ENCODE measurements around the gene RAB11FIP4.
"Not testable (repeated sequence)": the region's sequence is repeated elsewhere in the genome, so short reads cannot be mapped to it uniquely, and the experiment has no call there.

Gene RAB11FIP4

GRCh38 chr17:31442276-31442675 lies 50.8 kb downstream of the RAB11FIP4 start:
- no peaks in the 10 kb centered on the region for H3K4me1 ChIP-seq (ENCODE audit: control insufficient read depth in 1 of 2, insufficient read depth in 1 of 2, low read depth in 1 of 2, low read length in 1 of 2)
- TF ChIP-seq CTCF (IDR thresholded peaks at IDR 0.05): no peak
- H3K36me3 ChIP-seq: no peaks in the 10 kb centered on the region
- no peak overlapping the region for H3K27ac ChIP-seq
- H3K4me3 ChIP-seq (ENCODE audit: low read depth in 1 of 2, low read length in 1 of 2): no peak overlapping the region
- no peaks in the 10 kb centered on the region for H3K27me3 ChIP-seq
- H3K9me3 ChIP-seq: no peaks in the 10 kb centered on the region

GRCh38 chr17:31442856-31443255 lies 51.4 kb downstream of the RAB11FIP4 start:
- not testable (repeated sequence) for H3K9me3 ChIP-seq; H3K27ac ChIP-seq; H3K4me1 ChIP-seq (ENCODE audit: control insufficient read depth in 1 of 2, insufficient read depth in 1 of 2, low read depth in 1 of 2, low read length in 1 of 2)

GRCh38 chr17:31443386-31443785 lies 51.9 kb downstream of the RAB11FIP4 start:
- Histone ChIP-seq H3K36me3 (no peaks in the 10 kb centered on the region), H3K4me1 (ENCODE audit: control insufficient read depth in 1 of 2, insufficient read depth in 1 of 2, low read depth in 1 of 2, low read length in 1 of 2) (no peaks in the 10 kb centered on the region), H3K9me3 (no peaks in the 10 kb centered on the region), H3K4me3 (ENCODE audit: low read depth in 1 of 2, low read length in 1 of 2) (no peak overlapping the region), H3K27ac (no peak overlapping the region), H3K27me3 (no peaks in the 10 kb centered on the region)
- TF ChIP-seq CTCF (IDR thresholded peaks at IDR 0.05): no peak

More at GRCh38 chr17:31442856-31443255, 51.4 kb downstream of the RAB11FIP4 start:
- H3K27me3 ChIP-seq; H3K4me3 ChIP-seq (ENCODE audit: low read depth in 1 of 2, low read length in 1 of 2); H3K36me3 ChIP-seq: not testable (repeated sequence)

GRCh38 chr17:31444026-31444425 lies 52.6 kb downstream of the RAB11FIP4 start:
- no peaks in the 10 kb centered on the region for H3K27me3 ChIP-seq
- H3K36me3 ChIP-seq: no peaks in the 10 kb centered on the region
- no peak for TF ChIP-seq CTCF (IDR thresholded peaks at IDR 0.05)
- no peak overlapping the region for H3K4me3 ChIP-seq (ENCODE audit: low read depth in 1 of 2, low read length in 1 of 2)
- H3K9me3 ChIP-seq: no peaks in the 10 kb centered on the region
- H3K27ac ChIP-seq: no peak overlapping the region
- H3K4me1 ChIP-seq (ENCODE audit: control insufficient read depth in 1 of 2, insufficient read depth in 1 of 2, low read depth in 1 of 2, low read length in 1 of 2): no peaks in the 10 kb centered on the region

GRCh38 chr17:31446195-31446967 lies 54.9 kb downstream of the RAB11FIP4 start:
- Histone ChIP-seq H3K9me3 (no peaks in the 10 kb centered on the region), H3K27me3 (no peaks in the 10 kb centered on the region), H3K4me3 (ENCODE audit: low read depth in 1 of 2, low read length in 1 of 2) (no peak overlapping the region), H3K36me3 (no peaks in the 10 kb centered on the region), H3K4me1 (ENCODE audit: control insufficient read depth in 1 of 2, insufficient read depth in 1 of 2, low read depth in 1 of 2, low read length in 1 of 2) (no peaks in the 10 kb centered on the region), H3K27ac (no peak overlapping the region)
- no peak for TF ChIP-seq CTCF (IDR thresholded peaks at IDR 0.05)

GRCh38 chr17:31448467-31449077 lies 57.1 kb downstream of the RAB11FIP4 start:
- Histone ChIP-seq H3K9me3 (no peaks in the 10 kb centered on the region), H3K27ac (no peak overlapping the region), H3K27me3 (no peaks in the 10 kb centered on the region), H3K4me1 (ENCODE audit: control insufficient read depth in 1 of 2, insufficient read depth in 1 of 2, low read depth in 1 of 2, low read length in 1 of 2) (no peaks in the 10 kb centered on the region), H3K4me3 (ENCODE audit: low read depth in 1 of 2, low read length in 1 of 2) (no peak overlapping the region), H3K36me3 (no peaks in the 10 kb centered on the region)
- no peak for TF ChIP-seq CTCF (IDR thresholded peaks at IDR 0.05)

Measured in neutrophil (primary cell).